HG02763 (cell line): ENCODE data around the gene MSH5.

Source experiments
- ATAC-seq: cut with Tn5 transposase; IDR thresholded peaks from one replicate; pipeline ENCODE4 v1.9.1; 2021; ENCODE audit warnings: mild to moderate bottlenecking, moderate library complexity; ENCODE audit not compliant: unreplicated experiment

MSH5 gene

DNA sequence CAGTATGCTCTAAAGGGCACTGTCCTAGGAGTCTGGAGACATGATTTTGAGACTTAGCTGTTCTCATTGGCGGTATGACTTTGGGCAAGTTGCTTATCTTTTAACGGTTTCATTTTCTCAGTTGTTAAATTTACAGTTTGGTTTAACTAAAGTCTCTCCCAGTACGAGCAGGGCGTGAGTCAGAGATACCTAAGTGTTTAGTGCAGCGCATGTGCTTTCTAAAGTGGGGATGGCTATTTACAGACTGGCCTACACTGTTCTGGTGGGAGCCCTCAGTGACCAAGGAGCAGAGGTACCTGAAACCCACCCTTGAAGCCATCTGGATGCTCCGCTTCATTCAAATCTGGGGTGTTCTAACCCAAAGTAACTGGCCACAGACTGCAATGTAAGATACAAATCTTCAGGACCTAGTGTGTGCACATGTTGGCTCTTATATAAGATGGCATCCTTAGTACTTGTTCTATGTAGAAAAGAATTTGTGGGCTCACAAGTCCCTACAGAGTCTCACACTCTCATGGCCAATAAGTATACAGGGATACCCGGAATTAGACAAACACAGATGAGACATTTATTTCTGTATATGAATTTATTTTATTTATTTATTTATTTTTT is 10.7 kb downstream of the MSH5 start:
- no peak for ATAC-seq

DNA sequence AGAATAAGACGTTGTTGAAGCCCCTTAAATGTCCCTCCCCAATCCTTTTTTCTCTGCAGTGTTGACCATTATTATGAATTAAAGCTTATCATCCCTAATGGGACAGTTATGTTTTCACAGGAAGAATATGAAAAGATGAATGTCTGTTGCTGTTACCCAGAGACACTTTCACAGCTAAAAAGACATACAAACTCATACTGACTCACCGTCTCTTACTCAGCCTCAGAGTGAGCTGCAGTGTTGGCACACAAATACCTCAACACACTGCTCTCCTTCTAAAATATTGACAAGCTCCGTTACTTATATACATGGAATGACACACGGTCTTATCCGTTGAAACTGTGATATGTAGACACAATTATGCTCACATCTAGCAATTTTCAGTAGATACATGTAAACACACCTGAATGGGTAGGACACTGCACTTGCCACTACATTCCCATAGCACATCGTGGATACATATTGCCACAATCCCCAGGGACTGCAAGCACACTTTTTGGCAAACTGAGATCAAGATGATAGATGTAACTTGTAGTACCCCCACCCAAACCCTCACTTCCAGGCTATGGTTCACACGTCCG is 13.0 kb downstream of the MSH5 start:
- ATAC-seq = no peak

DNA sequence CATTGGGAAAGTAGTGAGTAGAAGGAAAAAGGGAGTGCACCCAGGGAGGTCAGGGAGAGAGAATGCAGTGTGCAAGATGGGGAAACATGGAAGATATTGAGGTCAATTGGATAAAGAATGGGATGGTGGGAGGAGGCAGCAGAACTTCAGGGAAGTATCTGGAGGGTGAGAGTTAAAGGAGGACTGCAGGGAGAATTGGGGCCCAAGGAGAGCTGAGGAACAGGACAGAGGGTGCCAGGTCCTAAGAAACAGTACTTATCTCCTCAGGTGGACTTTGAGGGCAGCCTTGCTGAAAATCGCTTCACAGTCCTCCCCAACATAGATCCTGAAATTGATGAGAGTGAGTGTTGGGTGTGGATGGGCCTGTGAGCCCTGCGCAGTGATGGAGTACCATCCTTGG is 18.5 kb downstream of the MSH5 start:
- no peak for ATAC-seq

DNA sequence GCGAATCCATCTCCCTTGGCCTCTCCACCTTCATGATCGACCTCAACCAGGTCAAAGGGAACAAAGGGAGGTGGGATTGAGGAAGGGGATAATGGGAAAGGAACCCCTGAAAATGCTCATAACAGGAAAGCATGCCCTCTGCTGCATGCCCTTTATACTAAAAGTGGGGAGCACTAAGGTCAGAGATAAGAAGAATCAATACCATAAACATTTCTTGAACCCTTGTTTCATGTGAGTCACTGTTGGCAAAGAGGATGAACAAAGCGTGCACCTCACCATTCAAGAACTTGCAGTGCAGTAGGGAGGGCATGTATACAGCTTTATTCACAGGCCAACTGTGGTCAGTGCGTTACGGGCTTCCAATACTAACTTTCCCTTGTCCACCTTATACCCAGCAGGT is 21.0 kb downstream of the MSH5 start:
- no peak for ATAC-seq

DNA sequence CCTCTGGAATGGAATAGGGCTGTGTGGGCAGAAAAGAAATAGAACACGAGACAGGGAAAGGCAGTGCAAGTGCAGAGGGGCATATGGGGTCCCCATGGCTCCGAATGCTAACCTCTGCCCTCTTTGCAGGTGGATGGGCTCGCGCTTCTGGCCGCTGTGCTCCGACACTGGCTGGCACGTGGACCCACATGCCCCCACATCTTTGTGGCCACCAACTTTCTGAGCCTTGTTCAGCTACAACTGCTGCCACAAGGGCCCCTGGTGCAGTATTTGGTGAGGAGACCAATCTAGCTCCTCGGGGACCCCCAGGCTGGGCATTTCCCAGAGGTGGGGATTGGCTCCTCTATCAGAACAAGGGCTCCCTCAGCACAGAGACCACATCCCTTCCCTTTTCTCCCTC is 21.5 kb downstream of the MSH5 start:
- ATAC-seq = no peak

DNA sequence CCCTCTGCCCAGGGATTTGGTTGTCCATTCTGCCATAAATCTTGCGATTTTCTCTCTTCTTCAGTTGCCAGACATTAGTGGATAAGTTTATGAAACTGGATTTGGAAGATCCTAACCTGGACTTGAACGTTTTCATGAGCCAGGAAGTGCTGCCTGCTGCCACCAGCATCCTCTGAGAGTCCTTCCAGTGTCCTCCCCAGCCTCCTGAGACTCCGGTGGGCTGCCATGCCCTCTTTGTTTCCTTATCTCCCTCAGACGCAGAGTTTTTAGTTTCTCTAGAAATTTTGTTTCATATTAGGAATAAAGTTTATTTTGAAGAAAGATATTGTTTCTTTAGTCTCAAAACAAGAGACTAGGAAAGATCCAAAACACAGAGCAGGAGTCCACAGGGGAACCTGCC is 22.6 kb downstream of the MSH5 start, which contains the start of gene SAPCD1:
SAPCD1 (plus strand) TSS at position 301 of the 400 bp plus-strand sequence. CDS start 399 bp downstream, outside the sequence.
- no peak for ATAC-seq

DNA sequence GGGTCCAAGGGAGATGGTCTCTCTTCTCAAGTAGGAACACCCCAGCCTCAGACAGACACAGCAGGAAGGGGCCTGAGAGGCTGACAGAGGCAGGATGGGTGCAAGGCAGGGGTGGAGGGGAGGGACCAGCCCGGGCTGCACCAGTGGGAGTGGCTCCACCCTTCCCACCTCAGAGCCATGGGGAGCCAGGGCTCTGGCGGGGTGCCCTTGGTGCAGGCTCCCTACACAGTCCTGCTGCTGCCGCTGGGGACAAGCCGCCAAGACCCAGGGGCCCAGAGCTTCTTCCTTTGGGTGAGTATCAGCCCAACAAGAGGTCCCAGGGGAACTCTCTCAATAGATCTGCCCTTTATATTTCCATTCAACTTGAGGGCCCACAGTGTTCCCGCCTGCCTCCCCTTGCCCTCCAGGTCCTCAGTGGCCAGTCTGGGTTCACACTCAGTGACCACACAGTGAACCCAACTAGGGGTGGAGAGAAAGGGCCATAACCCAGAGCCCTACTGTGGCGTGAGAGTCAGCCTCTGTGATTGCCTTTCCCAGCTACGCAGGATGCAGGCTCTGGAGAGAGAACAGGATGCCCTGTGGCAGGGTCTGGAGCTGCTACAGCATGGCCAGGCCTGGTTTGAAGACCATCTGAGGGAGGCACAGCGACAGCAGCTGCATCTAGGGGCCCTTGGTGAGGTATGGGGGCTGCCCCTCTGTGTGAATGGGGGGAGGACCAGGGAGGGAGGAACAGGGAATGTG is 23.2 kb downstream of the MSH5 start:
- no peak for ATAC-seq

DNA sequence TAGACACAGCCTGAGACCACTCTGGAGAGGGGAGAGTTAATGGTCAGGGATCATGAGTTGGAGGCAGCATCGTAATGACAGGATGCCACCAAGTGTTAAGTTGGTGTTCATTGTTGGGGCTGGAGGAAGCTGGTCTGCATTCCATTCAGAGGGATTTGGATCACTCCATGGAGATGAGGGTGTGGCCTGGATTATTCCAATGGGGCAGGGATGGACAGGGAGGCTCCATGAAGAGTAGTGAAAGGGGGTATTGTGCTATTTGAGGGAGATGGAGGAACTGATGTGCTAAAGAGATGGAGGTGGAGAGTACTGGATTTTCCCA is 23.8 kb downstream of the MSH5 start:
- no peak for ATAC-seq

DNA sequence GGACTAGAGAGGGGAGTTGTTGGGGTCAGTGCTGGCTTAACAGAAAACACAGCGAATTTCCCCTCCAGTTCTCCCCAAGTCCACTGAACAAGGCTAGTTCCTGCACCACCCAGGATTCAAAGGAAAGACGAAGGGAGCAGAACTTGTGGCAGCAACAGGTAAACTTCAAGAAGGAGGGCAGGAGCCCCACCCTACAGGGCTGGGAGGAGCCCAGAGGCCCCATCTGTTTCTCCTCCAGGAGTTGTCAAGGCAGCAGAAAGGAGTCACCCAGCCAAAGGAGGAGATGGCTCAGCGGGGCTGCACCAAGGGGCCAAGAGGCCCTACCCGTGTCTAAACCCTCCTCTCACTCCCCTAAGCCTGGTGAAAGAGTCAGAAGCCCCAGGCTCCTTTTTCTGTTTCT is 24.4 kb downstream of the MSH5 start:
- ATAC-seq = no peak

DNA sequence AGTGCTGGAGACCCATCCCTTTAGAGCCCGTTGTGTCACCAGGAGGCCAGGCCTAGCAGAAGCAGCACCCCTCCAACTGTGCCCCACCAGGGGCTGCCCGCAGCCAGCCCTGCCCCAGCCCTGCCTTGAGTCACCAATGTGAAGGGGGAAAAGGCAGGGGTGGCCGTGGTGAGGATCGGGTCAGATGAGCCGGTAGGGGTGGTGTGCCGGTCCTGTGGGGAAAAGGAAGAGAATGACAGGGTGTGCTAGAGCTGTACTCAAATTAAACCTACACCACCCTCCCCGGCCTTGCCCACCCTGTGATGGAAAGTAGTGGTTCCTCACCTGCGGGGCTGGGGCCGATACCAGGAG is 25.7 kb downstream of the MSH5 start:
- ATAC-seq = no peak

DNA sequence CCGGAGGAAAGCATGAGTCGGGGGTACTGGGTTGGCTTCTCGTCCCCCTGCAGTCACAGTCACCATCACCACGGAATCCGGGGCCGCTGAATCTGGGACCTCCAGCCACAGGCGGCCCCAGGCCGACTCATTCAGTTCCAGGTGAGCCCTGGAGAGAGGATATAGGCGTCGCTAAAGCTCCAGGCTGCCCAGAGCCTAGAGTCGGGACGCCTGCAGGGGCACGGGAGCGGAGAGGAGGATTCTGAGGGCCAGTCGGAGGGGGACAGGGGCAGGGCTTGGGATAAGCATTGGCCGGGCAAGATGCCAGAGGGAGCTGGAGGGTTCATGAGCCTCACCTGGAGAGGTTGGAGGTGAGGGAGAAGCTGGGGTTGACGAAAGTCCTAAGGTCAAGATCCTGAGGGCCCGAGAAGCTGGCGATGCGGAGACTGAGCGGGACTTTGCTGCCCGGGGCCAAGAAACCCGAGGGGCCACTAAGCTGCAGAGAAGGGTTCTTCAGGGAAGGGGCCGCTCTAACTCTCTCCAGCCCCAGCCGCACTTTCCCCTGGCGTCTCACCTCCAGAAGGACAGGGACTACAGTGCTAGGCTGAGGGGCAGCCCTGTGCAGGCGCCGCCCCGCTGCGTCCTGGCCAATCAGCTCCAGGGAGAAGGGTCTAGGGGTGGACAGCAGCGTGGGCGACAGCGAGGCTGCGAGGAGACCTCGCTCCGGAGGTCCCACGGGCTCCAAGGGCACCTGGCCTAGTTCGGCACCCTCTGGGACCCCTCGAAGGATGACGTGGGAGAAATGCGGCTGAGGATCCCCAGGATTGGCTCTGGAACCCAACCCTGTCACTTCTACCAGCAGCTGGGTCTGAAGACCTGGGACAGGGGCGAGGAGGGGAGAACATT is 26.3 kb downstream of the MSH5 start:
- ATAC-seq = no peak

DNA sequence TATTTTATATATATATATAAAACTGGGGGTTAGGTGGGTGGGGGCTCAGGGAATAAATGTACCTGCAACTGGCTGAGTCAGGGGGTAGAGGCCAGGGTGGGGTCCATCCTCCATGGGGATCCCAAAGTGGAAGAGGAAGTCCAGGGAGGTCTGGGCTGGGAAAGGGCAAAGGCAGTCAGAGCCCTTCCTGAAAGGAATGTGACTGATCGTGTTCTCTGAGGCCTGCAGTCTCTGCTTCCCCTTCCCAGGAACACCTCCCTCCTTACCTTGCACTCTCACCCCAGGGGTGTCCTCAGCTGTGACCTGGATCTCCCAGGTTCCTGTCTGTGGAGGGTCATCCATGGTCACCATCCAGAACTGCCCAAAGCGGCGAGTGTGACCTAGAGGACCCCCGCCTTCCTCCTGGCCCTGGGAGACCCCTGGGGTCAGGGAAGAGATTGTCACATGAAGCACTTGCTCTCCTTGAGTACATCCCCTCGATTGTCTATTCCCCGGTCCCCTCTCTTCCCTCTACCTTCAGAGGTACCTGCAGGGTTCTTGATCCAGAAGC is 27.4 kb downstream of the MSH5 start:
- no peak for ATAC-seq

DNA sequence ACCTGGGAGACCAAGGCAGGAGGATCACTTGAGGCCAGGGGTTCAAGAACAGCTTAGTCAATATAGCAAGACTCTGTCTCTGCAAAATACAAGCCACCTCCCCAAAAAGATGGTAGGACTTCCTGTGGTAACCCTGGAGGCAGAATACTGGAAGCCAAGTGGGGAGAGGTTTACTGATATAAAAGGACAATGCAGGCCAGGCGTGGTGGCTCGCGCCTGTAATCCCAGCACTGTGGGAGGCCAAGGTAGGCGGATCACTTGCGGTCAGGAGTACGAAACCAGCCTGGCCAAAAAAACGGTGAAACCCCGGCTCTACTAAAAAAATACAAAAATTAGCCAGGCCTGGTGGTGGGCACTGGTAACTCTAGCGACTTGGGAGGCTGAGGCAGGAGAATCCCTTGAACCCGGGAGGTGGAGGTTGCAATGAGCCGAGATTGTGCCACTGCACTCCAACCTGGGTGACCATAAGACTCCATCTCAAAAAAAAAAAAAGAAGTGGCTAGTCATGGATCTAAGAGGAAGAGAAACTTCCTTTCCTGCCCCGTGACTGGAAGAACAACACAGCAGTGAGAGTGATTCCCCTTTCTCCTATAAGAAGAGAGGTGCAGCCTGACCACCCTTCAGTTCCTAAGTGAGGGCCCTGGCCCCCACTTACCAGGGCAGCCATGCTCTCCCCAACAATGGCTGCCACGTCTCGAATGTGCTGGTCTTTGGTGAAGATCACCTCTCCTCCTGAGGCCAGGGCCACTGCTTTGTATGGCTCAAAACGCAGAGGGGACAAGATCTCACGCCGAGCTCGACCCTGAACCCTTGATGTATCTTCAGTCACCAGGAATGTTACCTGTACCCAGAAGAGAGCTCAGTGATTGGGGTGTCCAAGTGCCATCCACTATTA is 28.8 kb downstream of the MSH5 start:
- no peak for ATAC-seq

DNA sequence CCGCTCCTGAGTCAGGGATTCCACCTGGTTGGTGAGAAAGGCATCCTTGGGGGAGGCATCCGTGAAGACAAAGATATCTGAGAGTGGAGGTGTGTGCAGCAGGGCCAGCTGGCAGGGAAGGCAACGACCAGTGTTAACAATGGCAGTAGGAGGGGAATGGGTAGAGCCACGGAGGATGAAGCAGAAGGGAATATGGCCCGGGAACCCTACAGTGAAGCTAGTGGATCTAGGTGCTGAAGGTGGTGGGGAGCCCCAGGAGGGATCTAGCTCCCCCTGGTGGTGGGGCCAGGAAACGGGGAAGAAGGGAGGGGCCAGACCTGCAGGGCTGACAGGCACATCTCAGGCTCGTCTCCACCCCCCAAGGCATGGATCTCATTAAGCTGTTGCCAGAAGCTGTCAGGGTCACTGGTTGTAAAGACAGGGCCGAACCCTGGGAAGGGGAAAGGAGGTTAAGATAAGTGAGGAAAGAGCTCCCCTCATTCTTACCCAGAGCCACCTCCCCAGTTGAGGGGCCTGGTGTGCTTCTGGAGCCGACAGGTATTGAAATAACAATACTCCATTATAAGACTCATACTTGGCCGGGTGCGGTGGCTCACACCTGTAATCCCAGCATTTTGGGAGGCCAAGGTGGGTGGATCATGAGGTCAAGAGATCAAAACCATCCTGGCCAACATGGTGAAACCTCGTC is 30.0 kb downstream of the MSH5 start:
- peak; percentile 53 for ATAC-seq

DNA sequence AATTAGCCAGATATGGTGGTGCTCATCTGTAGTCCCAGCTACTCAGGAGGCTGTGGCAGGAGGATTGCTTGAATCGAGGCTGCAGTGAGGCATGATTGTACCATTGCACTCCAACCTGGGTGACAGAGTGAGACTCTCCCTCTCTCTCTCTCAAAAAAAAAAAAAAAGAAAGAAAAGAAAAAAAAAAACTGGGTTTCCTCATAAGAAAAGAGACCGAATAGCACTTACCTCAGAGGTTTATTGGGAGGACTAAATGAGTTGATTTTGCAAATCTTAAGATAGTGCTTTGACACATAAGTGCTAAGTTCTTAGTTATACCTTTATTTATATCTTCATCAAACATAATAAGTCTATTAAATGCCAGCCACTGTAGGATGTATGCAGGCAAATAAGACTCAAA is 31.1 kb downstream of the MSH5 start:
- no peak for ATAC-seq

DNA sequence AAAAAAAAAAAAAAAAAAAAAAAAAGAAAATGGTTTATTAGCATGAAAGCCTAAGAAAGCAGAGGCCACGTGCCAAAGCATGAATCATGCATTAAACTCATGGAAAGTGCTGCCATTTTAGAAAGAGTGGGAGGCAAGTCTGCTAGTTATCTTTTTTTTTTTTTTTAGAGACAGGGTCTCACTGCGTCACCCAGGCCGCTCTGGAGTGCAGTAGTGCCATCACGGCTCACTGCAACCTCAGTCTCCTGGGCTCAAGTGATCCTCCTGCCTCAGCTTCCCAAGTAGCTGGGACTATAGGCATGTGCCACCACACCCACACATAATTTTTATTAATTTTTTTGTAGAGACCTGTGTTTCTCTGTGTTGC is 32.2 kb downstream of the MSH5 start:
- no peak for ATAC-seq

DNA sequence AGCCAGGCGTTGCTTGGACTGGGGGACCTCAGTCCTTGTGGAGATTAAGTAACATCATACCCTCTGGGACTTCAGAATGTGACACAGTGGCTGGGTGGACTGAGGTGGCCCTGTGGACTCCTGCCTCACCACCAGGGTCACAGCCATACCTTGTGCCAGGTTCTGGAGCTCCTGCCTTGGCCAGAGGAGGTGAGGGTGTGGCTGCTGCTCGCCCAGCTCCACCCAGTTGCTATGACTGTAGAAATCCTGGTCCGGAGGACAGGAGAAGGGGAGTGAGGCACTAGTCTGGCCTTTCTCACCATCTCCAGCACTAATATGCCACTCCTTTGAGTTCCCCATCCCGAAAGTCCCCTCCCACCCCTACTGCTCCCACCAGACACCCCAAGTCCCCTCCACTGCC is 35.4 kb downstream of the MSH5 start:
- ATAC-seq = no peak

DNA sequence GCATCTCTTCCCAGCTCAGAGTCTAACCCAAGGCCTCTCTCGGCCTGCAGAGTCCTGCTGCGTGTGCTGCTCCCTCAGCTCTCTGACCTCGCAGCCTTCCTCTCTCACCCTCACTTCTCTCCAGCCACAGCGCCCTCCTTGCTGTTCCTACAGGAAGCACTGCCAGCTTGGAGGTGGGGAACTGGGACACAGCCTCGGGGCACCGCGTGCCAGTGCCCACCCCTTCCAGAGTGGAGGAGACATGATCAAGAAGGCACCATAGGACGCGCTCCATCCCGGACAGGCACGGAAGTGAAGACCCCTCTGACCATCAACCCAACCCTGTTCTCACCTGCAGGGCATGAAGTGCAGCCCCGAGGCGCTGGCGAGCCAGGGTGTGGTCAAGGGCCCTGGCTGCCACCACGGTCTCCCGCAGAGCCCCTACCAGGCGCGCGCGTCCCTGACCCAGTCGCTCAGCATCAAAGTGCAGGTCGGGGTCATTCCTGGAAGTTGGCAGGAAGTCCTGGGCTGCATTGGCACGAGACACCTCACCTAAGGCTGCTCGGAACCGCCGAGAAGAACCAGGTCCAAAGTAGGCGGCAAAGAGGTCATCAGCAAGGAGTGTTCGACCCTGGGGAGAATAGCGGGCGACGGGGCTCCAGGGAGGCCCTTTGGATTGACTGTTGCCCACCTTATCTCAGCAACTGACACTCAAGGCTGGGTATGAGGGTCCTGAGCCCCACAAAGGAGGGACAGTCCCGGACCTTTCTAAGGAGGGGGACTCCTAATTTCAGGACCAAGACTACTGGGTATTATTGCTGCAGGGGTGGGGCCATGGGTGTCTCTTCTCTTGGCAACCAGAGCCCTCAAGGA is 36.1 kb downstream of the MSH5 start:
- no peak for ATAC-seq

DNA sequence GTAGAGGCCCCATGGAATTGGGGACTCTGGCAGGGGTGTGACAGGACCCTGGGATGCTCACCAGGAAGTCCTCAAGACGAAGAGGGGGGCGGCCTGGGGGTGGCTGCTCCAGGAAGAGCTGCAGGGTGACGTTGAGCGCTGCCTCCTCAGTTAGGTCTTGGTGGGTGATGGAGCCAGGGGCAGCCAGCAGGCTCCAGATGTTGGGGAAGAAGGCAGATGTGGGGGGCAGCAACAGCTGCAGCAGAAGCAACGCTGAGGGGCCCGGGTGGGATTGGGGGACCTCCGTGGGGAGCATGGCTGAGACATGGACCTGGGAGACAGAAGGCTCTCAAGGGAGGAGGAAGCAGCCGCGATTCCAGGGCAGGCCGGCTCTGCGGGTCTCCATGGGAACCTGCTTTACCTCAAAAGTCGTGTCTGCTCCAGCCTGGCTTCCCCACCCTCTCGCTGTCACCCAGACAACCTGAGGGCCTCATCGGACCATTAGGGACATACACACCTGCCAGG is 36.7 kb downstream of the MSH5 start:
- ATAC-seq = no peak
